H1 (cell line): ENCODE measurements around the gene UMODL1. TPM values are rescaled to one million over a fixed set of nuclear protein-coding genes. Genes with fewer than 3 reads are reported as not detected.

Experiments used
- CTCF ChIA-PET: fragments of 300-600 bp; sonication (Branson Sonifier 250); formaldehyde crosslinking; loops from one replicate; lab custom pipeline; 2021; ENCODE audit not compliant: partially characterized antibody; lab: Charles Lee
- POLR2A ChIA-PET: fragments of 300-600 bp; sonication (Branson Sonifier 250); formaldehyde crosslinking; loops from one replicate; lab custom pipeline; 2021; ENCODE audit warnings: inconsistent platforms; ENCODE audit not compliant: partially characterized antibody; lab: Charles Lee
- DNase-seq, 2 experiments: peaks; one replicate each; pipeline versions ENCODE4 v3.0.0 to v3.0.0-alpha.2; 2010 to 2022; ENCODE audit warnings: low spot score in 2 of 2, low read depth in 1 of 2, mixed read lengths in 1 of 2
- FAIRE-seq: peaks from 2 replicates; lab custom pipeline; 2011; peaks lifted over from hg19 to GRCh38; lab: Jason Lieb, UNC
- H2AFZ ChIP-seq: 2 replicates; pipeline ENCODE4 v1.8.1; 2012; ENCODE audit warnings: low read length, inconsistent platforms
- H2AK5ac ChIP-seq: 2 replicates; pipeline ENCODE4 v1.6.1; 2013; ENCODE audit warnings: low read depth, low read length
- H2BK120ac ChIP-seq: replicated peaks from 2 replicates; pipeline ENCODE3; 2013; ENCODE audit warnings: low read depth, low read length, inconsistent platforms
- H2BK12ac ChIP-seq: 2 replicates; pipeline ENCODE4 v1.6.1; 2013; ENCODE audit warnings: low read depth, low read length
- H2BK15ac ChIP-seq: 2 replicates; pipeline ENCODE4 v1.6.1; 2013; ENCODE audit warnings: low read length
- H2BK20ac ChIP-seq: 2 replicates; pipeline ENCODE4 v1.6.1; 2013; ENCODE audit warnings: low read length
- H2BK5ac ChIP-seq: 2 replicates; pipeline ENCODE4 v1.6.1; 2013; ENCODE audit warnings: low read depth, low read length
- H3K14ac ChIP-seq: 2 replicates; pipeline ENCODE4 v1.6.1; 2013; ENCODE audit warnings: inconsistent platforms; ENCODE audit not compliant: insufficient read length
- H3K18ac ChIP-seq: 2 replicates; pipeline ENCODE4 v1.6.1; 2013; ENCODE audit warnings: low read length; ENCODE audit errors: extremely low read depth
- H3K23ac ChIP-seq: 2 replicates; pipeline ENCODE4 v1.6.1; 2013; ENCODE audit warnings: inconsistent platforms; ENCODE audit not compliant: insufficient read length
- H3K23me2 ChIP-seq: 2 replicates; pipeline ENCODE4 v1.6.1; 2013; ENCODE audit warnings: low read depth, low read length
- H3K27ac ChIP-seq: 2 replicates; pipeline ENCODE4 v1.6.1; 2011; ENCODE audit warnings: low read depth, low read length, inconsistent platforms
- H3K27me3 ChIP-seq, 4 experiments: replicated peaks in 1 of 4; 1 replicate in 1 of 4; 2 replicates in 3 of 4; pipeline versions ENCODE4 v1.6.1 to v1.8.1; 2011 to 2013; ENCODE audit warnings: low read length in 3 of 4, mild to moderate bottlenecking in 3 of 4, inconsistent platforms in 2 of 4, mixed read lengths in 2 of 4, moderate library complexity in 1 of 4; ENCODE audit not compliant: control insufficient read depth in 3 of 4, insufficient read depth in 3 of 4; ENCODE audit errors: extremely low read depth in 1 of 4
- H3K36me3 ChIP-seq, 4 experiments: 2 replicates each; pipeline versions ENCODE4 v1.6.1 to v1.8.1; 2011 to 2013; ENCODE audit warnings: mild to moderate bottlenecking in 4 of 4, low read length in 3 of 4, moderate library complexity in 2 of 4, control low read depth in 1 of 4, inconsistent platforms in 1 of 4; ENCODE audit not compliant: insufficient read depth in 4 of 4, control insufficient read depth in 2 of 4
- H3K4ac ChIP-seq: replicated peaks from 2 replicates; pipeline ENCODE3; 2013; ENCODE audit warnings: low read length, low read depth, mixed read lengths, inconsistent platforms; ENCODE audit not compliant: insufficient read length
- H3K4me1 ChIP-seq, 4 experiments: replicated peaks in 1 of 4; 1 replicate in 1 of 4; 2 replicates in 3 of 4; pipeline versions ENCODE4 v1.6.1 to v1.8.1; 2011 to 2013; ENCODE audit warnings: low read length in 3 of 4, inconsistent platforms in 2 of 4, mixed read lengths in 1 of 4; ENCODE audit not compliant: insufficient read depth in 4 of 4, control insufficient read depth in 3 of 4
- H3K4me2 ChIP-seq, 2 experiments: 2 replicates each; pipeline versions ENCODE4 v1.6.1 to v1.8.1; 2011 to 2013; ENCODE audit warnings: low read depth in 2 of 2, low read length in 2 of 2, control low read depth in 1 of 2, inconsistent platforms in 1 of 2, mild to moderate bottlenecking in 1 of 2; ENCODE audit not compliant: insufficient read depth in 1 of 2
- H3K4me3 ChIP-seq, 4 experiments: fragments of 200-600, 300-600 bp in 1 of 4; sonication (generic), shearing (Covaris generic), sonication (Bioruptor Twin) in 1 of 4; 2 replicates each; pipeline versions ENCODE4 v1.5.1 to v1.8.1; 2011 to 2016; ENCODE audit warnings: low read length in 4 of 4, low read depth in 3 of 4, control low read depth in 2 of 4, inconsistent platforms in 2 of 4, mild to moderate bottlenecking in 2 of 4, mixed read lengths in 1 of 4, moderate library complexity in 1 of 4; ENCODE audit not compliant: insufficient read depth in 2 of 4; ENCODE audit errors: extremely low read depth in 1 of 4
- H3K56ac ChIP-seq: replicated peaks from 2 replicates; pipeline ENCODE3; 2013; ENCODE audit warnings: low read depth, mild to moderate bottlenecking, mixed read lengths, low read length, inconsistent platforms; ENCODE audit not compliant: insufficient read length
- H3K79me1 ChIP-seq: 2 replicates; pipeline ENCODE4 v1.6.1; 2013; ENCODE audit warnings: low read depth, low read length, control low read depth
- H3K79me2 ChIP-seq, 2 experiments: 2 replicates each; pipeline versions ENCODE4 v1.6.1 to v1.8.1; 2012 to 2013; ENCODE audit warnings: low read length in 2 of 2, mild to moderate bottlenecking in 2 of 2, inconsistent platforms in 1 of 2; ENCODE audit not compliant: insufficient read depth in 2 of 2, control insufficient read depth in 1 of 2
- H3K9ac ChIP-seq, 4 experiments: replicated peaks in 1 of 4; 1 replicate in 1 of 4; 2 replicates in 3 of 4; pipeline versions ENCODE4 v1.6.1 to v1.8.1; 2011 to 2013; ENCODE audit warnings: low read depth in 3 of 4, low read length in 3 of 4, control low read depth in 2 of 4, mild to moderate bottlenecking in 2 of 4, moderate library complexity in 2 of 4, inconsistent platforms in 1 of 4; ENCODE audit errors: extremely low read depth in 1 of 4
- H3K9me3 ChIP-seq, 2 experiments: 2 replicates each; pipeline versions ENCODE4 v1.6.1 to v1.8.1; 2012 to 2013; ENCODE audit warnings: mild to moderate bottlenecking in 2 of 2, moderate library complexity in 2 of 2, control low read depth in 1 of 2, inconsistent platforms in 1 of 2, low read depth in 1 of 2, low read length in 1 of 2, mixed read lengths in 1 of 2; ENCODE audit not compliant: insufficient read depth in 2 of 2
- H4K20me1 ChIP-seq, 2 experiments: replicated peaks in 1 of 2; 2 replicates each; pipeline versions ENCODE3 to v1.8.1; 2011 to 2013; ENCODE audit warnings: inconsistent platforms in 2 of 2, low read length in 2 of 2, mild to moderate bottlenecking in 1 of 2; ENCODE audit not compliant: insufficient read depth in 2 of 2, control insufficient read depth in 1 of 2
- H4K5ac ChIP-seq: 2 replicates; pipeline ENCODE4 v1.6.1; 2013; ENCODE audit warnings: low read length, low read depth, mixed read lengths, inconsistent platforms; ENCODE audit not compliant: insufficient read length
- H4K8ac ChIP-seq: 2 replicates; pipeline ENCODE4 v1.8.0; 2013; ENCODE audit warnings: mild to moderate bottlenecking, moderate library complexity, low read length, inconsistent platforms; ENCODE audit not compliant: insufficient read depth; ENCODE audit errors: extremely low read depth
- H4K91ac ChIP-seq: replicated peaks from 2 replicates; pipeline ENCODE3; 2013; ENCODE audit warnings: low read length, mixed read lengths, inconsistent platforms; ENCODE audit not compliant: insufficient read length
- E2F6 ChIP-seq: IDR thresholded peaks from 2 replicates; pipeline ENCODE4 v1.6.1; 2012; ENCODE audit warnings: inconsistent platforms
- KDM4A ChIP-seq: IDR thresholded peaks from one replicate; pipeline ENCODE4 v1.7.1; 2012; ENCODE audit warnings: low read depth, mild to moderate bottlenecking, moderate library complexity, low read length, inconsistent platforms; ENCODE audit not compliant: severe bottlenecking
- POLR2AphosphoS5 ChIP-seq: IDR thresholded peaks from 2 replicates; pipeline ENCODE4 v1.6.1; 2011; ENCODE audit warnings: low read depth, low read length
- TAF1 ChIP-seq: IDR thresholded peaks from 2 replicates; pipeline ENCODE4 v1.6.1; 2011; ENCODE audit warnings: mild to moderate bottlenecking, low read depth, low read length
- TEAD4 ChIP-seq: IDR thresholded peaks from 2 replicates; pipeline ENCODE4 v1.6.1; 2012; ENCODE audit warnings: low read depth, low read length, inconsistent platforms, mixed read lengths
- WGBS, 2 experiments: shearing (Covaris generic) in 1 of 2; methylation state at CpG; one replicate each; pipeline versions ENCODE4 v1.1.6 to v1.1.7; 2013 to 2015; ENCODE audit warnings: low lambda C conversion rate in 2 of 2, mixed read lengths in 2 of 2, inconsistent platforms in 1 of 2, low coverage in 1 of 2, missing lambda C conversion rate in 1 of 2; ENCODE audit not compliant: insufficient replicate concordance in 2 of 2, insufficient coverage in 1 of 2, insufficient read length in 1 of 2; ENCODE audit errors: extremely low coverage in 1 of 2, missing lambda C conversion rate in 1 of 2; 5-methylcytosine and 5-hydroxymethylcytosine counted together
- polyA plus RNA-seq, 7 experiments: library from polyadenylated mRNA; depleted of rRNA in 3 of 7; stranded (reverse) in 5 of 7; unstranded in 2 of 7; fragments of >200 nt in 5 of 7; fragments of 200-250 nt in 2 of 7; gene quantifications; 1 replicate in 5 of 7; 2 replicates in 1 of 7; 4 replicates in 1 of 7; pipeline versions ENCODE4 v1.2.1 to v1.2.3, GENCODE V29; 2011 to 2013; ENCODE audit warnings: missing spikeins in 2 of 7, mixed read lengths in 2 of 7
- total RNA-seq: library from RNA; stranded (reverse); fragmentation: NEBNext Ultra II Directional; extraction: Animal tissue kit (Norgen Biotek cat#: 25700); gene quantifications from 2 replicates; pipeline ENCODE4 v1.2.1, GENCODE V29; 2021

Gene UMODL1
- total and polyA plus RNA-seq, 2 of the 8 experiments (the other 6 are each of a cell fraction or from before 2014, with no cell fraction given) = not detected

GRCh38 chr21:42083361-42083690 lies 12.2 kb downstream of the UMODL1 start:
- no peak overlapping the region for H4K5ac ChIP-seq
- H2AFZ ChIP-seq = no peak overlapping the region
- CTCF ChIA-PET = interaction anchor here (1.1 to 2.7 kb wide), 3 partner anchors 10 to 24 kb away, joined by 3 to 13 read pairs (median 6); no protein-coding TSS in a partner anchor
- H3K23me2 ChIP-seq = no peaks in the 10 kb centered on the region
- WGBS, 2 experiments = 86% methylated on average over 6 of the region's 6 CpGs; no CpG with 5 or more reads in 1 of the 2 experiments
- H2BK15ac ChIP-seq = no peak overlapping the region
- no peak overlapping the region for H2BK5ac ChIP-seq
- H4K20me1 ChIP-seq = no peaks in the 10 kb centered on the region
- H3K23ac ChIP-seq = no peak overlapping the region
- no peak overlapping the region for H3K4me3 ChIP-seq
- H4K8ac ChIP-seq = no peak overlapping the region
- no peak overlapping the region for H3K56ac ChIP-seq
- no peak overlapping the region for H4K91ac ChIP-seq
- no peak overlapping the region for H3K18ac ChIP-seq
- no peak overlapping the region for H3K4me2 ChIP-seq
- no peak overlapping the region for H3K14ac ChIP-seq
- DNase-seq (no peak), FAIRE-seq (no peak)
- no peak overlapping the region for H3K9ac ChIP-seq
- H3K9me3 ChIP-seq = no peaks in the 10 kb centered on the region
- H2BK20ac ChIP-seq = no peak overlapping the region
- H3K79me2 ChIP-seq = no peaks in the 10 kb centered on the region
- no peaks in the 10 kb centered on the region for H3K36me3 ChIP-seq
- no peaks in the 10 kb centered on the region for H3K27me3 ChIP-seq
- H3K4ac ChIP-seq = no peak overlapping the region
- no peak overlapping the region for H3K27ac ChIP-seq
- TF ChIP-seq POLR2AphosphoS5 (no peak), E2F6 (no peak), TEAD4 (no peak), TAF1 (no peak), KDM4A (no peak)
- POLR2A ChIA-PET = interaction anchor here (1.6 kb wide), 1 partner anchor 9 kb away, joined by 3 read pairs; no protein-coding TSS in a partner anchor
- H2AK5ac ChIP-seq = no peak overlapping the region
- H3K4me1 ChIP-seq = no peaks in the 10 kb centered on the region
- H2BK12ac ChIP-seq = no peak overlapping the region
- no peak overlapping the region for H2BK120ac ChIP-seq
- H3K79me1 ChIP-seq = no peaks in the 10 kb centered on the region
